H9 (cell line): ENCODE measurements around the gene MB. TPM values are rescaled to one million over a fixed set of nuclear protein-coding genes. Genes with fewer than 3 reads are reported as not detected.

ENCODE experiments used
- DNase-seq: peaks from one replicate; pipeline ENCODE4 v3.0.0-alpha.2; 2017
- H2AFZ ChIP-seq: one replicate; pipeline ENCODE4 v1.6.1; 2013; ENCODE audit warnings: mild to moderate bottlenecking, low read length, control low read depth, moderate library complexity
- H2AK5ac ChIP-seq: 2 replicates; pipeline ENCODE4 v1.6.1; 2013; ENCODE audit warnings: low read length, control low read depth, mixed read lengths; ENCODE audit not compliant: insufficient read length
- H2BK120ac ChIP-seq: one replicate; pipeline ENCODE4 v1.6.1; 2013; ENCODE audit warnings: low read depth, mild to moderate bottlenecking, low read length, control low read depth, inconsistent platforms; ENCODE audit not compliant: poor library complexity, severe bottlenecking
- H2BK12ac ChIP-seq: 2 replicates; pipeline ENCODE4 v1.6.1; 2013; ENCODE audit warnings: low read length, control low read depth, mixed read lengths, low read depth; ENCODE audit not compliant: insufficient read length
- H2BK15ac ChIP-seq: 2 replicates; pipeline ENCODE4 v1.6.1; 2013; ENCODE audit warnings: low read depth, low read length, control low read depth
- H2BK20ac ChIP-seq: one replicate; pipeline ENCODE4 v1.6.1; 2013; ENCODE audit warnings: low read depth, mild to moderate bottlenecking, low read length, control low read depth, inconsistent platforms; ENCODE audit not compliant: poor library complexity, severe bottlenecking
- H2BK5ac ChIP-seq: 2 replicates; pipeline ENCODE4 v1.6.1; 2013; ENCODE audit warnings: low read length, control low read depth, mixed read lengths; ENCODE audit not compliant: insufficient read length
- H3K14ac ChIP-seq: 2 replicates; pipeline ENCODE4 v1.6.1; 2013; ENCODE audit warnings: low read length, control low read depth; ENCODE audit not compliant: insufficient read depth
- H3K18ac ChIP-seq: 2 replicates; pipeline ENCODE4 v1.6.1; 2013; ENCODE audit warnings: low read depth, mild to moderate bottlenecking, mixed read lengths, low read length, control low read depth; ENCODE audit not compliant: insufficient read length
- H3K23ac ChIP-seq: 2 replicates; pipeline ENCODE4 v1.6.1; 2013; ENCODE audit warnings: low read length, control low read depth, mixed read lengths, low read depth; ENCODE audit not compliant: insufficient read length
- H3K23me2 ChIP-seq: 2 replicates; pipeline ENCODE4 v1.6.1; 2013; ENCODE audit warnings: low read depth, mild to moderate bottlenecking, mixed read lengths, low read length, control low read depth; ENCODE audit not compliant: insufficient read length, poor library complexity, severe bottlenecking
- H3K27ac ChIP-seq: 2 replicates; pipeline ENCODE4 v1.5.1; 2013; ENCODE audit warnings: low read length, control low read depth, mixed read lengths, low read depth; ENCODE audit not compliant: insufficient read length
- H3K27me3 ChIP-seq: 2 replicates; pipeline ENCODE4 v1.6.1; 2013; ENCODE audit warnings: low read length, control low read depth, inconsistent platforms; ENCODE audit not compliant: insufficient read depth
- H3K4ac ChIP-seq: 2 replicates; pipeline ENCODE4 v1.6.1; 2013; ENCODE audit warnings: low read depth, mild to moderate bottlenecking, control low read depth, inconsistent platforms, low read length, moderate library complexity
- H3K4me1 ChIP-seq: 2 replicates; pipeline ENCODE4 v1.6.1; 2013; ENCODE audit warnings: low read length, control low read depth, inconsistent platforms; ENCODE audit not compliant: insufficient read depth
- H3K4me2 ChIP-seq: 2 replicates; pipeline ENCODE4 v1.6.1; 2013; ENCODE audit warnings: low read length, control low read depth, mixed read lengths; ENCODE audit not compliant: insufficient read length, insufficient read depth
- H3K56ac ChIP-seq: 2 replicates; pipeline ENCODE4 v1.6.1; 2013; ENCODE audit warnings: low read depth, mild to moderate bottlenecking, mixed read lengths, low read length, control low read depth; ENCODE audit not compliant: insufficient read length
- H3K79me1 ChIP-seq: 2 replicates; pipeline ENCODE4 v1.6.1; 2013; ENCODE audit warnings: low read depth, mild to moderate bottlenecking, moderate library complexity, low read length, control low read depth, inconsistent platforms; ENCODE audit not compliant: insufficient read depth, poor library complexity, severe bottlenecking
- H3K79me2 ChIP-seq: 2 replicates; pipeline ENCODE4 v1.6.1; 2013; ENCODE audit warnings: low read length, control low read depth, inconsistent platforms; ENCODE audit not compliant: insufficient read depth
- H3K9ac ChIP-seq: 2 replicates; pipeline ENCODE4 v1.6.1; 2013; ENCODE audit warnings: low read length, control low read depth, mixed read lengths; ENCODE audit not compliant: insufficient read length; ENCODE audit errors: extremely low read depth
- H3K9me3 ChIP-seq: one replicate; pipeline ENCODE4 v1.6.1; 2013; ENCODE audit warnings: low read depth, low read length, inconsistent platforms; ENCODE audit not compliant: control insufficient read depth
- H3T11ph ChIP-seq: one replicate; pipeline ENCODE4 v1.6.1; 2013; ENCODE audit warnings: mild to moderate bottlenecking, low read length, control low read depth, inconsistent platforms
- H4K20me1 ChIP-seq: one replicate; pipeline ENCODE4 v1.6.1; 2013; ENCODE audit not compliant: control insufficient read depth, insufficient read length, insufficient read depth
- H4K5ac ChIP-seq: 2 replicates; pipeline ENCODE4 v1.6.1; 2013; ENCODE audit warnings: low read depth, mild to moderate bottlenecking, mixed read lengths, low read length, control low read depth; ENCODE audit not compliant: insufficient read length
- H4K8ac ChIP-seq: replicated peaks from 2 replicates; pipeline ENCODE4 v1.6.1; 2013; ENCODE audit warnings: low read length, control low read depth, mixed read lengths, low read depth; ENCODE audit not compliant: insufficient read length
- H4K91ac ChIP-seq: 2 replicates; pipeline ENCODE4 v1.6.1; 2013; ENCODE audit warnings: low read depth, mild to moderate bottlenecking, moderate library complexity, mixed read lengths, low read length, control low read depth; ENCODE audit not compliant: insufficient read length
- H3K27ac Mint-ChIP-seq, 3 experiments: 2 replicates in 2 of 3; 3 replicates in 1 of 3; pipeline ENCODE4 v1.8.0; 2020 to 2021; ENCODE audit warnings: mixed read lengths in 3 of 3, mild to moderate bottlenecking in 1 of 3, moderate library complexity in 1 of 3
- H3K27me3 Mint-ChIP-seq: 2 replicates; pipeline ENCODE4 v1.8.0; 2021; ENCODE audit warnings: low read depth, mild to moderate bottlenecking, moderate library complexity, mixed read lengths
- H3K36me3 Mint-ChIP-seq, 3 experiments: 2 replicates in 2 of 3; 3 replicates in 1 of 3; pipeline ENCODE4 v1.8.0; 2020 to 2021; ENCODE audit warnings: low read depth in 3 of 3, mixed read lengths in 3 of 3; ENCODE audit not compliant: insufficient read depth in 1 of 3
- H3K4me1 Mint-ChIP-seq, 2 experiments: 2 replicates each; pipeline ENCODE4 v1.8.0; 2020; ENCODE audit warnings: mixed read lengths in 2 of 2
- H3K4me3 Mint-ChIP-seq, 2 experiments: 2 replicates in 1 of 2; 3 replicates in 1 of 2; pipeline ENCODE4 v1.8.0; 2020 to 2021; ENCODE audit warnings: mild to moderate bottlenecking in 2 of 2, mixed read lengths in 2 of 2, moderate library complexity in 1 of 2
- H3K9me3 Mint-ChIP-seq, 2 experiments: 2 replicates in 1 of 2; 3 replicates in 1 of 2; pipeline ENCODE4 v1.8.0; 2020; ENCODE audit warnings: mild to moderate bottlenecking in 2 of 2, mixed read lengths in 2 of 2, moderate library complexity in 1 of 2
- CTCF ChIP-seq: fragments of 200-600 bp; sonication (generic); conservative IDR thresholded peaks from 3 replicates; pipeline ENCODE4 v1.8.0; 2021; ENCODE audit warnings: antibody characterized with exemption, mild to moderate bottlenecking
- WGBS: extraction: QIAGEN DNeasy Blood & Tissue Kit; methylation state at CpG from one replicate; pipeline ENCODE4 v1.1.7; 2013; ENCODE audit warnings: missing lambda C conversion rate, low lambda C conversion rate, mixed read lengths; ENCODE audit not compliant: insufficient read length; ENCODE audit errors: extremely low coverage; 5-methylcytosine and 5-hydroxymethylcytosine counted together
- total RNA-seq: library from RNA; stranded (reverse); gene quantifications from 2 replicates; pipeline ENCODE4 v1.2.1, GENCODE V29; 2021

The MB gene
- total RNA-seq, 1 experiment from 2014 or later, result 0.55 TPM

GRCh38 chr22:35642305-35642741 is 25.2 kb upstream of the MB start:
- H3K9me3 ChIP-seq, result no peaks in the 10 kb centered on the region
- no CpG with 5 or more reads among the region's 2 CpGs for WGBS
- no peaks in the 10 kb centered on the region for H3K27me3 ChIP-seq
- no peak overlapping the region for H2BK15ac ChIP-seq
- no peaks in the 10 kb centered on the region for H3K36me3 Mint-ChIP-seq
- no peaks in the 10 kb centered on the region for H3K9me3 Mint-ChIP-seq
- H2BK5ac ChIP-seq, result no peak overlapping the region
- H3K9ac ChIP-seq, result no peak overlapping the region
- no peak overlapping the region for H4K91ac ChIP-seq
- no peak overlapping the region for H3K27ac ChIP-seq
- no peak overlapping the region for H3K4me3 Mint-ChIP-seq
- H3K4me2 ChIP-seq, result no peak overlapping the region
- no peak overlapping the region for H4K8ac ChIP-seq
- H4K5ac ChIP-seq, result no peak overlapping the region
- peaks cover 2% of the 10 kb centered on the region; the same call in 1 of the 2 replicates for H3K4me1 ChIP-seq
- TF ChIP-seq CTCF, result no peak
- H3K23ac ChIP-seq, result no peak overlapping the region
- no peaks in the 10 kb centered on the region for H4K20me1 ChIP-seq
- no peaks in the 10 kb centered on the region for H3K79me1 ChIP-seq
- H2BK20ac ChIP-seq, result no peak overlapping the region
- H2AK5ac ChIP-seq, result no peak overlapping the region
- no peak for DNase-seq
- H3K79me2 ChIP-seq, result no peaks in the 10 kb centered on the region
- H2BK12ac ChIP-seq, result no peak overlapping the region
- no peak overlapping the region for H3K56ac ChIP-seq
- H2AFZ ChIP-seq, result no peak overlapping the region
- no peak overlapping the region for H3K27ac Mint-ChIP-seq
- H3K18ac ChIP-seq, result no peak overlapping the region
- H3K23me2 ChIP-seq, result no peaks in the 10 kb centered on the region
- no peak overlapping the region for H3T11ph ChIP-seq
- no peak overlapping the region for H3K14ac ChIP-seq
- H2BK120ac ChIP-seq, result no peak overlapping the region
- H3K4me1 Mint-ChIP-seq, result peaks cover 37 to 43% of the 10 kb centered on the region in 2 experiments
- H3K27me3 Mint-ChIP-seq, result peaks cover 2% of the 10 kb centered on the region
- H3K4ac ChIP-seq, result no peak overlapping the region
